Measurements from ENCODE around the gene CES3.
"Not testable (repeated sequence)": the region's sequence is repeated elsewhere in the genome, so short reads cannot be mapped to it uniquely, and the experiment has no call there.

Gene CES3

GRCh38 chr16:66932076-66932475 lies 29.0 kb upstream of the CES3 start:
- no peaks in the 10 kb centered on the region for H3K36me3 ChIP-seq (ENCODE audit: insufficient read depth, low read length)
- H3K4me2 ChIP-seq (ENCODE audit: low read depth, low read length, poor library complexity, severe bottlenecking), result peak overlapping the region; percentile 99
- TF ChIP-seq, protein P1, sequence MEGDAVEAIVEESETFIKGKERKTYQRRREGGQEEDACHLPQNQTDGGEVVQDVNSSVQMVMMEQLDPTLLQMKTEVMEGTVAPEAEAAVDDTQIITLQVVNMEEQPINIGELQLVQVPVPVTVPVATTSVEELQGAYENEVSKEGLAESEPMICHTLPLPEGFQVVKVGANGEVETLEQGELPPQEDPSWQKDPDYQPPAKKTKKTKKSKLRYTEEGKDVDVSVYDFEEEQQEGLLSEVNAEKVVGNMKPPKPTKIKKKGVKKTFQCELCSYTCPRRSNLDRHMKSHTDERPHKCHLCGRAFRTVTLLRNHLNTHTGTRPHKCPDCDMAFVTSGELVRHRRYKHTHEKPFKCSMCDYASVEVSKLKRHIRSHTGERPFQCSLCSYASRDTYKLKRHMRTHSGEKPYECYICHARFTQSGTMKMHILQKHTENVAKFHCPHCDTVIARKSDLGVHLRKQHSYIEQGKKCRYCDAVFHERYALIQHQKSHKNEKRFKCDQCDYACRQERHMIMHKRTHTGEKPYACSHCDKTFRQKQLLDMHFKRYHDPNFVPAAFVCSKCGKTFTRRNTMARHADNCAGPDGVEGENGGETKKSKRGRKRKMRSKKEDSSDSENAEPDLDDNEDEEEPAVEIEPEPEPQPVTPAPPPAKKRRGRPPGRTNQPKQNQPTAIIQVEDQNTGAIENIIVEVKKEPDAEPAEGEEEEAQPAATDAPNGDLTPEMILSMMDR (conservative IDR thresholded peaks at IDR 0.05; ENCODE audit: low read length), result no peak
- no peak for TF ChIP-seq EZH2phosphoT487 (IDR thresholded peaks at IDR 0.05; ENCODE audit: borderline replicate concordance)

DNA sequence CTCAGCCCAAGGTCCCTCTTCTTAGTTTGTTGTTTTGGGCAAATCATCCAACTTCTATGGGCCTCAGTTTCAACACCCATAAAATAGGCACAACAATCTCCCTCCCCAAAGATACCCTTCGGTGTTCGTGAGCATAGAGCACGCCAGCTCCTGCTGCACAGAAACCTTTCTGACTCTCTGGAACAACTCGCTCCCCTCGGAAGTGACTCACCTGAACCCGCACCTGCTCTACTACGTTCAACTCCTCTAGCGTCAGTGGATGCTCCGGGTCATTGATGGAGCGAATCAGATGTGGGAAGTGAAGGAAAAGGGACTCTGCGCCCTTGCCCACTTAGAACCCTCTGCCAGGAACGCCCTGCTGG lies 27.3 kb upstream of the CES3 start:
- Histone ChIP-seq H2AFZ (ENCODE audit: low read length) (peak overlapping the region; percentile 80), H3F3A (ENCODE audit: low read depth) (no peaks in the 10 kb centered on the region), H3K36me3 (ENCODE audit: insufficient read depth, low read length) (no peaks in the 10 kb centered on the region), H3K4me1 (ENCODE audit: insufficient read depth, low read length, poor library complexity, severe bottlenecking) (peaks cover 34% of the 10 kb centered on the region), H3K79me2 (ENCODE audit: insufficient read depth, low read length) (peaks cover 47% of the 10 kb centered on the region), H3K4me3 (ENCODE audit: low read length, poor library complexity, severe bottlenecking) (peak overlapping the region; percentile 94), H3K27me3 (ENCODE audit: insufficient read depth, low read length, poor library complexity, severe bottlenecking) (no peaks in the 10 kb centered on the region), H3K9me3 (ENCODE audit: insufficient read depth, low read depth, low read length) (no peaks in the 10 kb centered on the region), H3K9me2 (replicated peaks; ENCODE audit: low read depth, low read length) (no peaks in the 10 kb centered on the region), H3K4me2 (ENCODE audit: low read depth, low read length, poor library complexity, severe bottlenecking) (peak overlapping the region; percentile 99), H3K9ac (ENCODE audit: low read depth, low read length, poor library complexity, severe bottlenecking) (peak overlapping the region; percentile 97), H4K20me1 (ENCODE audit: insufficient read depth, low read length, poor library complexity, severe bottlenecking) (peaks cover 14% of the 10 kb centered on the region)
- TF ChIP-seq, protein P1 (conservative IDR thresholded peaks at IDR 0.05; ENCODE audit: low read length), result no peak

More at GRCh38 chr16:66932076-66932475, 29.0 kb upstream of the CES3 start:
- peaks cover 28% of the 10 kb centered on the region for H3K4me1 ChIP-seq (ENCODE audit: insufficient read depth, low read length, poor library complexity, severe bottlenecking)
- H3F3A ChIP-seq (ENCODE audit: low read depth), result no peaks in the 10 kb centered on the region
- H2AFZ ChIP-seq (ENCODE audit: low read length), result no peak overlapping the region
- peaks cover 14% of the 10 kb centered on the region for H4K20me1 ChIP-seq (ENCODE audit: insufficient read depth, low read length, poor library complexity, severe bottlenecking)
- H3K27me3 ChIP-seq (ENCODE audit: insufficient read depth, low read length, poor library complexity, severe bottlenecking), result no peaks in the 10 kb centered on the region
- no peaks in the 10 kb centered on the region for H3K9me3 ChIP-seq (ENCODE audit: insufficient read depth, low read depth, low read length)
- peak overlapping the region; percentile 97 for H3K9ac ChIP-seq (ENCODE audit: low read depth, low read length, poor library complexity, severe bottlenecking)
- H3K4me3 ChIP-seq (ENCODE audit: low read length, poor library complexity, severe bottlenecking), result peak overlapping the region; percentile 94
- peaks cover 41% of the 10 kb centered on the region for H3K79me2 ChIP-seq (ENCODE audit: insufficient read depth, low read length)
- no peaks in the 10 kb centered on the region for H3K9me2 ChIP-seq (replicated peaks; ENCODE audit: low read depth, low read length)

DNA sequence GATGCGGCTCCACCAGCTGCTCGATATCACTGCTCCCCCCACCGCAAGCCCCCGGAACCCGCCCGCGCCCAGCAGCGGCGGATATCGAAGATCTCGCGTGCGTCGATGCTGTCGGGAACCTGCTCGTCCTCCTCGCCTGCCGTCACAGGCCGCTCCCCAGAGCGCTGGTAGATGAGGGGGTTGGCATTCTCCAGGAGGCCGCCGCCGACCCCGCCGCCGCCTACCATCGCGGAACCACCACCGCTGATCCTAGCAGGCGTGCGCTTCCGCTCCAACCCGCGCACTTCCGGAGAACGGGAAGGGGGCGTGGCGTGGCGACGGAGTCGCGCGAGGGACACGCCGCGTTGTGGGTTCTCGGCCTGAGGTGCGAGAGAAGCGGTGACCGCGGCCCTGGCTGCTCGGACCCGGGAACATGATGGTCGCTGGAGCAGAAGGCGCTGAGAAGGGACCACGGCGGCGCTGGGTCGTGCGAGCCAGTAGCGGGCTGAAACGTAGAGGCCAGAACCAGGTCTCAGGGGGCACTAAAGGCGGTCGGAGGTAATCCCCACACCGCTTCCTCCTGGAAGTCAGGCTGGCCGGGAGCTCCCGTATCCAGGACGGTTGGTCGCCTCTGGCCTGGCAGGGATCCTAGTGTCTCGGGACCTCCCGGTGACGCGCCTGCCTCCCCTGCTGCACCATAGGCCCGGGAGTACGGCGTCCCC lies 26.8 kb upstream of the CES3 start, which contains the start of gene CIAO2B:
CIAO2B (minus strand) TSS at position 265 of the 701 bp plus-strand sequence; CDS start at position 227, 38 bp downstream.
- Histone ChIP-seq H3K9me3 (ENCODE audit: insufficient read depth, low read depth, low read length) (no peaks in the 10 kb centered on the region), H3K4me2 (ENCODE audit: low read depth, low read length, poor library complexity, severe bottlenecking) (peak within 1 kb of the TSS; percentile 99), H3F3A (ENCODE audit: low read depth) (no peaks in the 10 kb centered on the region), H3K9me2 (replicated peaks; ENCODE audit: low read depth, low read length) (no peaks in the 10 kb centered on the region), H3K79me2 (ENCODE audit: insufficient read depth, low read length) (peaks cover 47% of the 10 kb centered on the region), H3K9ac (ENCODE audit: low read depth, low read length, poor library complexity, severe bottlenecking) (peak within 1 kb of the TSS; percentile 97), H3K4me1 (ENCODE audit: insufficient read depth, low read length, poor library complexity, severe bottlenecking) (peaks cover 34% of the 10 kb centered on the region), H2AFZ (ENCODE audit: low read length) (peak within 1 kb of the TSS; percentile 80), H4K20me1 (ENCODE audit: insufficient read depth, low read length, poor library complexity, severe bottlenecking) (peaks cover 14% of the 10 kb centered on the region), H3K27me3 (ENCODE audit: insufficient read depth, low read length, poor library complexity, severe bottlenecking) (no peaks in the 10 kb centered on the region), H3K36me3 (ENCODE audit: insufficient read depth, low read length) (no peaks in the 10 kb centered on the region), H3K4me3 (ENCODE audit: low read length, poor library complexity, severe bottlenecking) (peak within 1 kb of the TSS; percentile 94)
- TF ChIP-seq EZH2phosphoT487 (IDR thresholded peaks at IDR 0.05; ENCODE audit: borderline replicate concordance), result no peak
- TF ChIP-seq, protein P1 (conservative IDR thresholded peaks at IDR 0.05; ENCODE audit: low read length), result no peak

GRCh38 chr16:66934839-66935313 lies 26.2 kb upstream of the CES3 start:
- H3K4me2 ChIP-seq (ENCODE audit: low read depth, low read length, poor library complexity, severe bottlenecking), result peak overlapping the region; percentile 99
- peak overlapping the region; percentile 94 for H3K4me3 ChIP-seq (ENCODE audit: low read length, poor library complexity, severe bottlenecking)
- peaks cover 14% of the 10 kb centered on the region for H4K20me1 ChIP-seq (ENCODE audit: insufficient read depth, low read length, poor library complexity, severe bottlenecking)
- not testable (repeated sequence) for H3K36me3 ChIP-seq (ENCODE audit: insufficient read depth, low read length); H3K9me3 ChIP-seq (ENCODE audit: insufficient read depth, low read depth, low read length); H3K27me3 ChIP-seq (ENCODE audit: insufficient read depth, low read length, poor library complexity, severe bottlenecking); H3K9me2 ChIP-seq (replicated peaks; ENCODE audit: low read depth, low read length); H3F3A ChIP-seq (ENCODE audit: low read depth)
- peak overlapping the region; percentile 97 for H3K9ac ChIP-seq (ENCODE audit: low read depth, low read length, poor library complexity, severe bottlenecking)
- peaks cover 47% of the 10 kb centered on the region for H3K79me2 ChIP-seq (ENCODE audit: insufficient read depth, low read length)
- peak overlapping the region; percentile 80 for H2AFZ ChIP-seq (ENCODE audit: low read length)
- H3K4me1 ChIP-seq (ENCODE audit: insufficient read depth, low read length, poor library complexity, severe bottlenecking), result peaks cover 34% of the 10 kb centered on the region
